Raji (cell line): ENCODE measurements around the gene C9orf78.

Source experiments
- POLR2A ChIP-seq: IDR thresholded peaks from 2 replicates; pipeline ENCODE4 v1.6.1; 2011; ENCODE audit warnings: low read depth, low read length, control low read depth; ENCODE audit not compliant: insufficient read depth

Gene C9orf78

DNA sequence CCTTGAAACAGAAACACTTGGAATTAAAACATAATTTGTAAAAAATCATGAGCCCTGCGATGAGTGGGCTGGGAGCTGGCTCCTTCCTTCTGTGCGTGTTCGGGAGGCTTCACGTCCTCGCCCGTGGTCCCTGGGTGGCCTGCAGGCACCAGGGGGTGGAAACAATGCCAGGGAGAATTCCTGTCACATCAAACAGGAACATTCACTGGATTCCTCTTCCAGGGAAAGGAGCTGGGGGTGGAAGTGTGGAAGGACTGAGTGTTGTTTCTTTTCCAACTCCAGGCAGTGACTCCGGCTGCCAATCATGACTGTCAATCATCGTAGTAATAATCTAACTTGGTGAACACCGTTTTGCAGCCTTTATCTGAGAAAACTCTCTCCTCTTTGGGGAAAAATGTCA, 21.4 kb downstream of the C9orf78 start:
- no peak for TF ChIP-seq POLR2A

DNA sequence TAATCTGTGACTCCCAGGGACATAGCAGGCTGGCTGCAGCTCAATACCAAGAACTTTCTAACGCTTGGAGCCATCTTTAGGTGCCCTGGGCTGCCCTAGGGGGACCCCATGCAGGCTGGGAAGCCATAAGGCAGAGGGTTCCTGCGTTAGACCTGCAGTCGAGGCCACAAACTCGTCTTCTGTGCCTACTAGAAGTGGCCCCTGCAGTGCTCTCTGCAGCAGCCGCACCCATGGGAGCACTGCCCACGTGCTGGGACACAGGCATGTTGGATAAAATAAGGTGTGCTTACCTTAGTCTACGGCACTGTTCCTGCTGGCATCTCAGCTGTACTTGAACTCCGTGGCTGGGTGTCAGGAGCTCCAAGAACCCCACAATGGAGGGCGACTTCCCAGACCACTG, 22.7 kb downstream of the C9orf78 start:
- no peak for TF ChIP-seq POLR2A

DNA sequence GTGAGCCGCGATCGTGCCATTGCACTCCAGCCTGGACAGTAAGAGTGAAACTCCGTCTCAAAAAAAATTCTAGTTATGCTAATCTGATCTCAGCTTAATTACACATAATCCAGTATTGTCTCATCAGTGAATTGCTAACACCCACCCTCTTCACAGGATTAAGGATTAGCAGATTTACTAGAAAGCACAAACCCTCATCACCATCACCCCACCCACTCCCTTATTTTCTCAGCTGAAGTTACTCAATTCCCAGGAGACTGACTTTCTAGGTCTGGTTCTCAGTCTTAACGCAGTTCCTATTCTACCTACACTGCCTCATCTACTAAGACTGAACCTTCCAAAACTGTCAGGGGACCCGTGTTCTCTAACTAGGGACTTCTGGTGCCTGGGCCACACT, 23.1 kb downstream of the C9orf78 start:
- TF ChIP-seq POLR2A = no peak

DNA sequence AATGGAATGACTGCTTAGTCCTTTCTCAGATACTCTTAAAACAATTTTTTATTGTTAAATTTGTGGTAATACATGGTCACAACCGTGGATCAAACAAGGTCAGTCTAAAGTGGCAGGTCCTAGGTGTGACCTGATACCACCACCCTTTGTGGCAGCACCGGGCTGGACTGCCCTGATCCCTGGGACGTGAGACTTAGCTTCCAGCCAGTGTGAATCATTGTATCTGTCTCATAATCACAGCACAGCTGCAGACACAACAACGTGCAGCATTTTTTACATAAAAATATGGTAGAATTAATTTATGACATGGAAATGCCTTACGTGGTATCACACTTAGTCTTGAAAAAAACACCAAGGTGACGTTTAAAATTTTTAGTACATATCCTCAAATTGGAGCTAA, 24.3 kb downstream of the C9orf78 start:
- TF ChIP-seq POLR2A = no peak

DNA sequence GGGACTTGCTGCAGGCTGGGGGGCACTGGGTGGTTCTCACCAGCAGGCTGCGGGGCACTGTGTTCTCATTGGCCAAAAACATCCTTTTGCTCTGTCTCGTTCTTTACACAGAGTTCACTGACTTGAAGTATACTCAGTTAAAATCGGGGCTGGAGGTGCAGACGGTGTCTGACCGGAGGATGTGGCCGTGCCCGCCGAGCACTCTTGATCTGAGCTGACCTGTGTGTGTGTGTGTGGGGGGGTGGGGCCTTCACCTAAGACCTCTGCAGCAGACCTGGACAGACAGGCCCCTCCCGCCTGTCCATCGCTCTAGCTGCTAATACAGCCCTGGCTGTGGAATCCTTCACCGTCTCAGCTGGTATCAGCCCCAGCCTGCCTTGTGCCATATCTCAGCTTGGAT, 25.0 kb downstream of the C9orf78 start:
- TF ChIP-seq POLR2A = no peak

DNA sequence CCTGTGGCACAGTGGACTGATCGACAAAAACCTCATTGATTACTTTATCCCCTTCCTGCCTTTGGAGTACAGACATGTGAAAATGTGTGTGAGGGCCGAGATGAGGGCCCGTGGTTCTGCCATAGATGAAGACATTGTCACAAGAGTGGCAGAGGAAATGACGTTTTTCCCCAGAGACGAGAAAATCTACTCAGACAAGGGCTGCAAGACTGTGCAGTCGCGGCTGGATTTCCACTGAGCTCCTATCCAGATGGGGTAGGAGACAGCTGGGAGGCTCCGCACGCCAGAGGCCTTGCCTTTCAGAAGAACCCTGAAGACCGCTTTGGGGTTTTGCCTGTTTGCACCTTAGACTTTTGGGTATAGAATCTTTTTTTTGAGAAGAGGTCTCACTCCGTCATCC, 25.7 kb downstream of the C9orf78 start:
- no peak for TF ChIP-seq POLR2A

DNA sequence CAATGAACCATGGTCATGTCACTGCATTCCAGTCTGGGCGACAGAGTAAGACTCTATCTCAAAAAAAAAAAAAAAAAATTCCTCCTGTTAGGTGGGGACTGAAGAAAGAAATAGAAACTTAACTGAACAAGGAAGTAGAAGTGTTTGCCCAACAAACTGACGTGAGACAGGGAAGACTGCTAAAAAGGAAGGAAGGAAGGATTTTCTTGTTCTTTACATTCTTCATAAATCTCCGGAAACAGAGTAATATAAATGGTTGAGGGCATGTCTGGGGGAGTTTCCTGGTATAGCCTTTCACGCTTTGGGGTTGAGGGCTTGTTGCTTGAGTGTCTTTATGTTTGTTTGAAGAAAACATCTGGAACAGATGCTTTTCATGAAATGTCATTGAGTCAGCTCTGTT, 29.0 kb downstream of the C9orf78 start:
- TF ChIP-seq POLR2A = no peak

DNA sequence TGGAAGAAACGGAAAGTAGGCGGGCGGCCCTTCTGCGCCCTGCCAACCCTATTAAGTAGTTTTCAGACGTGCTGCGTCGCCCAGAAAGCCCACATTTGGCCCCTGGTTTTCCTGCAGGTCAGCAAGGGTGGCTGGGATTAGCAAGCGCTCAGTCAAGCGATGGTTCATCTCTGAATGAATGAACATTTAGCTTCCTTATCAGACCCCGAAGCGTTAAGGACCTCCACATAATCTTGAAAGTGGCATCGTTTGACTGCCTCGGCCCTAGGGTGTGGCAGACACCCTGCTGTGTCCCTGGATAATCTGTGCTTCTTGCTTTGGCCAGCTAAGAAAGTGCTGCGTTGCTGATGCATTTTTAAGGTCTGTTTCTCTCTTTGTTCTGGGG, 31.4 kb downstream of the C9orf78 start:
- TF ChIP-seq POLR2A = no peak

DNA sequence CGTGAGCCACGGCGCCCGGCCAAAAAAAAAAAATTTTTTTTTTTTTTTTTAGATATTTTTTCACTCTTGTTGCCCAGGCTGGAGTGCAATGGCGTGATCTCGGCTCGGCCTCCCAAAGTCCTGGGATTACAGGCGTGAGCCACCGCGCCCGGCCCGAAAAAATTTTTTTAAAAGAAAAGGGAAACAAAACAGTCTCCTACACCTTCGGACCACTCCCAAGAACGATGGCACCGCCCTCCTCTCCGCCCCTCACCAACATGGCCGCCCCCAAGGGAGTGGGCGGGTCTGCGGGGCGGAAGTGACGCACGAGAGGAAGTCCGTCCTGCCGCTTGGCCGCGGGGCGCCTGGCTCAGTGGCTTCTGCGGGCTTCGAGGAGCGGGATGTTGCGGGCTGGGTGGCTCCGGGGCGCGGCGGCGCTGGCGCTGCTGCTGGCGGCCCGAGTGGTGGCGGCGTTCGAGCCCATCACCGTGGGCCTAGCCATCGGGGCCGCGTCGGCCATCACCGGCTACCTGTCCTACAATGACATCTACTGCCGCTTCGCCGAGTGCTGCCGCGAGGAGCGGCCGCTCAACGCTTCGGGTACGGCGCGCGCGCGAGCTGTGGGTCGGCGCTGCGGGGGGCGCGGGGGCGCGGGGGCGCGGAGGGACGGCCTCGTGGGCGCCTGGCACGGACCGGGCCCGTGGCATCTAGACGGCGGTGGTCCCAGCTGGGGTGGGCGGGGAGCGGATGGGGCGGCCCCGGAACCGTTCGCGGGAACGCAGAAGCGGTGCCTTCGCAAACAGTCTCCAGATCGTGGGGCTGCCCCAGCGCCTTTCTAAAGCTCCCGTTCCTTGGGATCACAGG, 32.0 kb downstream of the C9orf78 start, which contains the start of gene TOR1B:
Gene TOR1B (plus strand): TSS at position 352 of the 843 bp plus-strand sequence. CDS start 29 bp downstream, at position 381.
- peak; percentile 95 for TF ChIP-seq POLR2A

DNA sequence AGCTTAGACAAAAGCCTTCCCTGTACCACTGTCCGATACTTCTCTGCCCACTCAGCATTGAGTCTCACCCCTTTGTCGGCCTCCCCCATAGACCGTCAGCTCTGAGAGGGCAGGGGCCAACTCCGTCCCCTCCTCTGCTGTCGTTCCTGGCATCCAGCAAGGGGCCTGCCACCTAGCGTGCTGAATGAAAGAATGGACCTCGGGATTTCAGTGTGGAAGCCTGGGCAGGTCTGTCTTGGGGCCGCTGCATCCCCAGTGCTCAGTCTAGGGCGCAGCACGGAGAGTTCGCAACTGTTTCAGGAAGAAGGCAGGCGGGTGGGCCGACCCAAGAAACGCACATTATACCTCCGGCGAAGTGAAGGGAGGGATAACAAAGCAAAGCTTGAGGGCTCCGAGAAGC, 33.6 kb downstream of the C9orf78 start:
- no peak for TF ChIP-seq POLR2A

DNA sequence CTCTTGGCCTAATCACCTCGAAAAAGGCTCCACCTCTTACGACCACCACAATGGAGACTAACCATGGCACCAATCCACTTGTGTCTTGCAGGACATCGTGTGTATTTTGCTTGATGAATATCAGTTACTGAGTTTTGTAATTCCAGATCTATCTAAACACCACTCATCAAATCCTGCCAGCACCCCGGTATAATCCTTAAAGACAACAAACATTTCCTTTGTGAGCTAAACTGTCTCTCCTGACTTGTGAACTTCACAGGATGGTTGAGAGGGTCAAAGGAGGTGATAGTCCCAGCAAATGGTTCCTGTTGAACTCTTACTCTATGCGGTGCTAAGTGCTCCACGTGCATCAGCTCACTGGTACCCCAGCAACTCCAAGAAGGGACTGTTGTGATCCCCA, 36.1 kb downstream of the C9orf78 start:
- no peak for TF ChIP-seq POLR2A

DNA sequence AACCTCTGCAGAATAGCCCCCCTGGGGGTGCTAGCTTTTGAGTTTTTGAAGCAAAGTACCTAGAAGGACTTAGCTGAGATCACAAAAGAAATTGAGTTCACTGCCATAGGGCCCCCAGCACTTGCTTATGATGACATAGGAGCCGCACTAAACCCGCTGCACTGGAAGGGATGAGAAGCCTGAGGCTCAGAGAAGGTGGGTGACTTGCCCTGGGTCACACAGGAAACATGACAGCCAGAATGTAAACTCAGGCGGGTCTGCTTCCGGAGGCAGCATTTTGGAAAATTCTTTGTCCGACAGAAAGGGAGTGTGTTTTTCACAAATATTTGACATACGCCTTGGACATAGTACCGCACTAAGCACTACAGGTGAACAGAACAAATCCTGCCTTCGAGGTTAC, 40.5 kb downstream of the C9orf78 start:
- TF ChIP-seq POLR2A = no peak

DNA sequence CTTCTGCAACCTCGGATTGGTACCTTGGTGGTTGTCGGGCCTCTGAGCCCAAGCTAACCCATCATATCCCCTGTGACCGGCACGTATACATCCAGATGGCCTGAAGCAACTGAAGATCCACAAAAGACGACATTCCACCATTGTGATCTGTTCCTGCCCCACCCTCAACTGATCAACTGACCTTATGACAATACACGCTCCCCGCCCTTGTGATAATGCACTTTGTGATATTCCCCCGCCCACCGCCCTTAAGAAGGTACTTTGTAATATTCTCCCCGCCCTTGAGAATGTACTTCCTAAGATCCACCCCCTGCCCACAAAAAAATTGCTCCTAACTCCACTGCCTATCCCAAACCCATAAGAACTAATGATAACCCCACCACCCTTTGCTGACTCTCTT, 48.6 kb downstream of the C9orf78 start:
- no peak for TF ChIP-seq POLR2A

DNA sequence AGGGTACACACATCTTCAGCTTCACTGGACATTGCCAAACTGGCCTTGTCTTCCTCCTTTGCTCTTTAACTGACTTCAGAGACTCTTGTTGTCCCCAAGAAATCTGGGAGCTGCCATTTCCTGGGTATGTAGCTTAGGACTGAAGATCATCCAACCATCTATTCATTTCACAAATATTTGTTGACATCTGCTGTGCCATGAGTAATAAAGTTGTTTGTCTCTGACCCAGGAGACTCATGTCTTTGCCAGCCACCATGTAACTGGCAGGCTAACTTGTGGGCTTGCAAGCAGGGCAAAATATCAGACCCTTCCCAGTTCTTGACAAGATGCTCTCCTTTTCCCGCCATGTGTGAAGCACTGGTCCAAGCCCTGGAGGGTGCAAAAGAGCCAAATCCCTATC, 49.2 kb downstream of the C9orf78 start:
- TF ChIP-seq POLR2A = no peak

DNA sequence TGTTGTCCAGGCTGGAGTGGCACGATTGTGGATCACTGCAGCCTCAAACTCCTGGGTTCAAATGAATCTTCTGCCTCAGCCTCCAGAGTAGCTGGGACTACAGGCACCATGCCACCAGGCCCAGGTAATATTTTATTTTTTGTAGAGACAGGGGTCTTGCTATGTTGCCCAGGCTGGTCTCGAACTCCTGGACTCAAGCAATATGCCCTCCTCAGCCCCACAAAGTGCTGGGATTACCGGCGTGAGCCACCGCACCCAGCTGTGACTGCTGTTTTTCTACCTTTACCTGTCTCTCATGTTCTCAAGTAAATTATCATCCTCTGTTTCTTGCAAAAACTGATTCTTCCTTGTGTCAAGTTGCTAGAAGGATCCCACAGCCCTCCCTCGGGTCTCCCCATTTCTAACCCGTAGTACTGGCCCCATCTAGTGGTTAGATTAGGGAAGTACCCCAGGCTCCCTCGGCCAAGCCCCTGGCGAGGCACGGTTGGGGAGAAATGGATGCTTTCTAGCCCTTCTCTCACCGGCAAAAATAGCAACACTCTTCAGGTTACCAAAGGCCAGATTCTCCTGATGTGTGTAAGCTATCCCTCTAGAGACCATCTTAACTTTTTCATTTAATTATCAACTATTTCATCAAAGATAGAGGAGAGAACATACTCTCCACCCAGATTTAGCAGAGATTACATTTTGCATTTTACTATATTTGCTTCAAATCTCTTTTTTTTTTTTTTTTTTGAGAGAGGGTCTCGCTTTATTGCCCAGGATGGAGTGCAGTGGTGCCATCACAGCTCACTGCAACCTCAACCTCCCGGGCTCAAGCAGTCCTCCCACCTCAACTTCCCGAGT, 51.3 kb downstream of the C9orf78 start:
- TF ChIP-seq POLR2A = no peak

DNA sequence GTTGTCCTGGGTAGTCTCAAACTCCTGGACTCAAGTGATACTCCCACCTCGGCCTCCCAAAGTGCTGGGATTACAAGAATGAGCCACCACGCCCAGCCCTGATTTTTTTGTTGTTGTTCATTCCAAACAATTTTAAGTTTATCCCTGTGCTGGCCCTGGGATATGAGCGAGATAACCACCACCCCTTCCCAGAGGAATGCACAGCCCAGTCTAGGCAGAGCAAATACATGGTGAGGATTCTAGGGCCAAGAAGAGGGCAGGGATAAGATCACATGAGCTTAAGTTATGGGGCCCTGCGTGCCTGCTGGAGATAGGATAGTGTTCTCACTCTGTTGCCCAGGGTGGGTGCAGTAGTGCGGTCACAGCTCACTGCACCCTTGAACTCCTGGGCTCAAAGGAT, 53.1 kb downstream of the C9orf78 start:
- TF ChIP-seq POLR2A = no peak

DNA sequence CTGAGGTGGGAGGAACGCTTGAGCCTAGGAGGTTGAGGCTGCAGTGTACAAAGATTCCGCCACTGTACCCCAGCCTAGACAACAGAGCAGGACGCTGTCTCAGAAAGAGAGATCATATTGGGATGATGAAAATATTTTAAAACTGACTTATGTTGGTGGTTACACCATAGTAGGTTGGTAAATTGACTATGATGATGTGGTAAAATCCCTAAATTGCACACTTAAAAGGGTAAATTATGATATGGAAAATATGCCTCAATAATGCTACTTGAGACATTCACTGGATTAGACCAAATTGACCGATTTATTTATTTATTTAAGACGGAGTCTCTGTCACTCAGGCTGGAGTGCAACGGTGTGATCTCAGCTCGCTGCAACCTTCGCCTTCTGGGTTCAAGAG, 53.9 kb downstream of the C9orf78 start:
- no peak for TF ChIP-seq POLR2A
